NCI-H1694 treated with DMSO at 0.1 percent for 48 hours (cell line): ENCODE results near the gene APOBEC3H.
"Not testable (repeated sequence)": the region's sequence is repeated elsewhere in the genome, so short reads cannot be mapped to it uniquely, and the experiment has no call there.

Experiments
- DNase-seq: peaks from one replicate; lab custom pipeline; 2025; lab: John Stamatoyannopoulos, UW

APOBEC3H gene

DNA sequence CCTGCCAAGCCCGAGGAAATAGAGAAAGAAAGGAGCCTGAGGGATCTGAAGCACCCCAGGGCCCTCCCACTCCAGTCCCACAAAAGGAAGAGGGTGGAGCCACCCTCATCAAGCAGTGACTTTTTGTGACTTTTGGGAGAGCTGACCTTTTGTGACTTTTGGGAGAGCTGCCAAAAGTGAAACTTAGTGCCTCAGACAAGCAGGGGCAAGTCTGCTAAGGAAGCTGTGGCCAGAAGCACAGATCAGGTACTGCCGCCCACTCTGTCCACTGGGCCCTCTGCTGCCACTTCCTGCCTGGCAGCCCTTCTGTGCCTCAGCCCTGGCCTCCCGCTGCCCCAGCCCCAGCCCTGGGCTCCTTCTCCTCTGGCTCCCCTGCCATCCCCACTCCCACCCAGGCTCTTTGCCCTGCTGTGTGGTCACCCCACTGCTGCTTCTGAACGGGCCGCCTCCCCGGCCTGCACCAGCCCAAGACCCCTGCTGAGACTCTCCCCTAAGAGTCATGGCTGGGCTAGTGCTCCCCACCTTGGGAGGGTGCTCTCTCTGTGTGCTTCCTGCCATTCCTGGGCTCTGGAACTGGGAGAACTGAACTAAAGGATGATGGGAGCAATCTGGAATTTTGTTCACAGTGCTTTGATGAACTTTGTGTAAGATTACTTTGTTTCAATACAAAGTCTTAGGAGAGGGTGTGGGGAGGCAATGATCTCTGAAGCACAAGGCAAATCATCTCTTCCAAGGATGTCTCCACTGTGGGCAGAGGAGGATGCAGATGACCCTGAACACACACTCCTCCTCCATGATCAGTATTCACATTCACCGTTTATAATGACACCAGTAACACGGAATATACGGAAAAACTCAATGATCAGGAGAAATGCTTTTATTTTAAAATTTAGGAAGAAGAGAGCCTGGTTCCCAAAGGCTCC lies at the start of gene APOBEC3H:
Gene APOBEC3H (plus strand): TSS at position 147 of the 923 bp plus-strand sequence. CDS start 3,035 bp downstream, outside the sequence.
- no peak for DNase-seq

GRCh38 chr22:39049486-39049885 lies 47.6 kb upstream of the APOBEC3H start:
- DNase-seq = not testable (repeated sequence)

DNA sequence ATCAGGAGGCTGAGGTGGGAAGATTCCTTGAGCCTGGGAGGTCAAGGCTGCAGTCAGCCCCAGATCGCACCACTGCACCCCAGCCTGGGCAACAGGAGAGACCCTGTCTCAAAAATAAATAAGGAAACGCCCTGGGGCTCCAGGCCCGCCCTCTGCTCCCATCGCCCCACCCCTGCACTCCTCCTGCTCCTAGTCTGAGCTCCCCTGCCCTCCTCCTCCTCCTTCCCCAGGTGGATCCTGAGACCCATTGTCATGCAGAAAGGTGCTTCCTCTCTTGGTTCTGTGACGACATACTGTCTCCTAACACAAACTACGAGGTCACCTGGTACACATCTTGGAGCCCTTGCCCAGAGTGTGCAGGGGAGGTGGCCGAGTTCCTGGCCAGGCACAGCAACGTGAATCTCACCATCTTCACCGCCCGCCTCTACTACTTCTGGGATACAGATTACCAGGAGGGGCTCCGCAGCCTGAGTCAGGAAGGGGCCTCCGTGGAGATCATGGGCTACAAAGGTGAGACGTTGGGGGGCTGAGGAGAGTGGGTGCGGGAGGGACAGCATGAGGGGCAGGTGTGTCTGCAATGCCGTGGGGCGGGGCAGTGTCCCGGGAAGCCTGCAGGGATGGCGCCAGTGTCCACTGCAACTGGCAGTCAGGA lies 45.1 kb upstream of the APOBEC3H start:
- DNase-seq = not testable (repeated sequence)

- no peak for DNase-seq
Observed at GRCh38 chr22:39055658-39056057, 41.4 kb upstream of the APOBEC3H start.

- not testable (repeated sequence) for DNase-seq
Observed at GRCh38 chr22:39061290-39061689, 35.8 kb upstream of the APOBEC3H start.

DNA sequence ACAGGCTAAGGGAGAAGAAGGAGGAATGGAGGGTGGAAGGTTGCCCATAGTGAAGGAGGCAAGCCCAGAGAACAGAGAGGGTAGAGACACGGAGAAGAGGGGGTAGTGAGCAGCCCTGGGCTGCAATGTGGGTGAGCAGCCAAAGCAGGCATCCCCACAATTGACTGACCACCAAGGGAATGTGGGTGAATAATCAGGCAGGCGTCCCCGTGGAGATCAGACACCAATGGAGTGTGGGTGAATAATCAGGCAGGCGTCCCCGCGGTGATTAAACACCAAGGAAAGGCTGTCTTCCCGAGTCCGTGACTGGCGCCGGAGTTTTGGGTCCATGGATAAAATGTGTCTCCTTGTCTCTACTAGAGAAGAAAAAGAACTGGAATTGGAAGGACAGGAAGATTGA lies 35.1 kb upstream of the APOBEC3H start:
- not testable (repeated sequence) for DNase-seq

GRCh38 chr22:39063904-39064303 lies 33.1 kb upstream of the APOBEC3H start:
- not testable (repeated sequence) for DNase-seq

DNA sequence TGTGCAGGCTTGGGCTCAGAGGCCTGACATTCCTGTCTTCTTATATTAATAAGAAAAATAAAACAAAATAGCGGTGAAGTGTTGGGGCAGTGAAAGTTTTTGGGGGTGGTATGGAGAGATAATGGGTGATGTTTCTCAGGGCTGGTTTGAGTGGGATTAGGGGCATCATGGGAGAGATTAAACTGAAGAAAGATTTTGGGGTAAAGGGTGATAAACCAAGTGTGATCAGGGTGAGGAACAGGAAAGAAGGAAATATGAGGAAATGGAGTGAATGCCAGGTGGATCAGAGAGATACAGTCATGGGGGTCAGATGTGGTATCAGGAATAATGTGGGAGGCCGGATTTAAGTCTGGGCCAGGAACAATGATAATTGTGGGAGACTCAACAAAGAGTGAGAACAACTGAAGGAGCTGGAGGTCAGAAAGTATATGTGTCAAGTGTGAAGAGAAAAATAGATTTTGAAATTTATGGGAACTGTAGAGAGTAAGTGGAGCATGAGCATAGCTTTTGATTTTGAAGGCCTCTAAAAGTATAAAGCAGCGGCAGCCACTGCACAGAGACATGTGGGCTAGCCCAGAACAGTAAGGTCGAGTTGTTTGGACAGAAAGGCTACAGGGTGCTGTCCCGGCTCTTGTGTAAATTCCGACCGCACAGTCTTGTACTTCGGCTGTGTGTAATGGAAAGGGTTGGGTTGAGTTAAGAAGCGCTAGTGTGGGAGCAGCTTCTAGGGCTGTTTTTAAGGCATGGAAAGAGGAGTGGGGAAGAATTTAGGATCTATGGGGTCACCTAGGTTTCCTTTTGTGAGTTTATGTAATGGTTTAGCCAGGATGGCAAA lies 30.4 kb upstream of the APOBEC3H start:
- not testable (repeated sequence) for DNase-seq

GRCh38 chr22:39068033-39068785 lies 28.8 kb upstream of the APOBEC3H start:
- DNase-seq = no peak

DNA sequence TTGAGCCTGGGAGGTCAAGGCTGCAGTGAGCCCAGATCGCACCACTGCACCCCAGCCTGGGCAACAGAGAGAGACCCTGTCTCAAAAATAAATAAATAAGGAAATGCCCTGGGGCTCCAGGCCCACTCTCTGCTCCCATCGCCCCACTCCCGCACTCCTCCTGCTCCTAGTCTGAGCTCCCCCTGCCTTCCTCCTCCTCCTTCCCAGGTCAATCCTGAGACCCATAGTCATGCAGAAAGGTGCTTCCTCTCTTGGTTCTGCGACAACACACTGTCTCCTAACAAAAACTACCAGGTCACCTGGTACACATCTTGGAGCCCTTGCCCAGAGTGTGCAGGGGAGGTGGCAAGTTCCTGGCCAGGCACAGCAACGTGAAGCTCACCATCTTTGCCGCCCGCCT lies 26.9 kb upstream of the APOBEC3H start:
- no peak for DNase-seq

GRCh38 chr22:39072581-39072981 lies 24.5 kb upstream of the APOBEC3H start:
- not testable (repeated sequence) for DNase-seq

DNA sequence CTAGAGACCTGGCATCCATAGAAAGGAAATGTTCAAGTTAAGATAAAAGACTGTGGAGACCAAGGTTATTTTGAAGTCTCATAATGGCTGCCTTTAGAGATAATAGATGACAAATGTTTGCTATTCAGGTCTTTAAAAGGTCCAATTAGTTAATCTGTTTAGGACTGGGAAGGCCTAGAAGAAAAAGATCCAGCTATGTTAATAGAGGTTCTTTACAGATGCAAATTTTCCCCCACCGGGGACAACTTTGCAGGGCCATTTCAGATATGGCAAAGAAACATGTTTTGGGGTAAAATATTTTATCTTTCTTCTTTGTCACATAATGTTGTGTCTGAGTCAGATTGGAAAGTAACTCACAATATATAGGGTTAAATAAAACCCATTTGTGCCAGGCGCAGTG lies 23.1 kb upstream of the APOBEC3H start:
- DNase-seq = no peak

GRCh38 chr22:39076155-39077025 lies 20.7 kb upstream of the APOBEC3H start:
- not testable (repeated sequence) for DNase-seq

- not testable (repeated sequence) for DNase-seq
Observed at GRCh38 chr22:39077026-39077840, 19.8 kb upstream of the APOBEC3H start, which contains the start of gene APOBEC3G. TSS of gene APOBEC3G (plus strand) at chr22:39077275. CDS start at chr22:39077362, 87 bp downstream.

GRCh38 chr22:39077912-39078311 lies 19.1 kb upstream of the APOBEC3H start:
- DNase-seq = not testable (repeated sequence)

DNA sequence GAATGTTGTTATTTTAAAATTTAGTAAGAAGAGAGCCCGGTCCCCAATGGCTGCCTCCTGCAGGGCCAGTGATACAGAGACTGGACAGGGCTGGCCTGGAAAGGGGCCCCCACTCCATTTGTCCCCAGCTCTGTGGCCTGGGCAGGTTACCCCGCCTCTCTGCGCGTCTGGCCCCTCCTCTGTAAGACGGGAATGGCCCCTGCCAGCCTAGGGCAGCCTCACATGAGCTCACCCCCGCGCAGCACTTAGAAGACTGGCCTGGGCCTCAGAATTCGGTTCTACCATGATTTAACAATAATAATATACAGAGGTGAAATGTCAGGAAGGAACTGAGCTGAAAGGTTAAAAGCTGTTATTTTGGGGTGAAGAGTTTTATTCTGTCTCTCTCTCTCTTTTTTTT lies 18.7 kb upstream of the APOBEC3H start:
- no peak for DNase-seq

DNA sequence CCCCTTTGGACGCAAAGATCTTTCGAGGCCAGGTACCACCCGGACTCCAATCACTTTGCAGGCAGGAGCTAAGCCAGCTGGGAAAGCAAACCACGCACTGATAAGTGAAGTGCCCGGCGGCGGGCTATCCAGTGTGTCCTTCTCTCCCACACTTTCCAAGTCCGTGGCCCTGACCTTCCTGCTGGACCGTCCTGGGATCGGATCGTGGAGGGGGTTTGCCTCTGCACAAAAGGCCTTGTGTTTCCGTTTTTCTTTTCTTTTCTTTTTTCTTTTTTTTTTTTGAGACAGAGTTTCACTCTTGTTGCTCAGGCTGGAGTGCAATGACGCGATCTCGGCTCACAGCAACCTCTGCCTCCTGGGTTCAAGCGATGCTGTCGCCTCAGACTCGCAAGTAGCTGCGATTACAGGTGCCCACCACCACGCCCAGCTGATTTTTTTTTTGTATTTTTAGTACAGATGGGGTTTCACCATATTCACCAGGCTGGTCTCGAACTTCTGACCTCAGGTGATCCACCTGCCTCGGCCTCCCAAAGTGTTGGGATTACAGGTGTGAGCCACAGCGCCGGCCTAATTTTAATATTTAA lies 17.9 kb upstream of the APOBEC3H start:
- not testable (repeated sequence) for DNase-seq

DNA sequence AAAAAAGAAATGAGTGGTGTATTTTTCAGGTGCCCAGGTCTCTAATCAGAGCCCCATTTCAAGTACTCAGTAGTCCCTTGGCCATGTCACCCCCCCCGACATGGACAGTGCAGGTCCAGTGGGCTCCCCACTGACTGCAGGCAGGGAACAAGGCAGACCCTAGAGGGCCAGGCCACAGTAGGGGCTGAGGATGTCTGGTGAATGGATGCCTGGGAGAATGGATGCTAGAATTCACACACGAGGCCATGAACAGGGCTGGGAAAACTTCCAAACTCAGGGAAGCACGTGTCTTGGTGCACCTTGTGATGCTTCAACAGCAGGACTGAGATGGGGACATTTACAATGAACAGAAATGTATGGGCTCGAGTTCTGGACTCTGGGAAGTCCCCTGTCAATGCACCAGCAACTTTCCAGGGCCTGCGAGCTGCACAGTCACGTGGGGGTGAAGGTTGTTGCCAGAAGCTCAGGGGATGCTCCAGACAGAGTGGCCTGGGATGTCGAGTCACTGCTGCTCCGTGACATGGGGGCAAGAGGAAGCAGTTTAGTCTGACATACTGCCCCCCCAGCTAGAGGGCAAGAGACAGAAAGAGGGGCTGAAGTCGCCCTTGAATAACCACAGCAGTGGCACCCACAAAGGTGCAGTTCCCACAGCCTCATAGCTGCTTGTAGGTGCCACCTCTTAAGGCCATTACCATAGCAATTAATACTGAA lies 16.8 kb upstream of the APOBEC3H start:
- DNase-seq = no peak
